ENCODE measurements around the gene GREM1.

DNA sequence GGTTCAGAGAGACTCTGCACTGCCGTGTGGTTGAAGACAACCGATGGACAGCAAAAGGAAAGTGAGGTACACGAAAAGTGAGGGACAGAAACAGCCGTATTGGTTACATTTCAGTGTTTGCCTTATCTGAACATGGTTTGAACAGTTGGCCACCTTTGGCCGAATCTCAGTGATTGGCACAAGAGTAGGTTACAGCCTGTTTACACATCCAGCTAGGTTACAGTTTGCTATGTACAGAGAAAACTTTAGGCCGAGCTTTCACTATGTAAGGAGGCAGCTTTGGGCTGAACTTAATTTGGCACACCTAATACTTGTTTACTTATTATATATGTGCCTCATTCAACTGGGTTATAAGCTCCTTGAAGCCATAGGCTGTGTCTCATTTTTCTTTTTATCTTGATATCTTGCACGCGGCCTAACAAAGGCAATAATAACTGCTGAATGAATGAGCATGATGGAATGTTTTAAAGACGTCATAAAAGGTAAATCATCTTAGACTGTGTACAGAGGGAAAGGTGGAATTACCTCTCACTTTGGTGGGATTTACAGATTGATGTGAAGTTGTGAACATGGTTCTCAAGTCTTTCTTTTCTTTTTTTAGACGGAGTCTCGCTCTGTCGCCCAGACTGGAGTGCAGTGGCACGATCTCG, 17.2 kb upstream of the GREM1 start:
- TF ChIP-seq POLR2A (IDR thresholded peaks at IDR 0.05; ENCODE audit: low read depth, low read length) (no peak), POLR2AphosphoS5 (IDR thresholded peaks at IDR 0.05; ENCODE audit: low read depth, low read length) (no peak)
